IgD-negative memory B cell (primary cell): Measurements from ENCODE around the gene HDGF. TPM values are rescaled to one million over a fixed set of nuclear protein-coding genes. Genes with fewer than 3 reads are reported as not detected.

Source experiments
- H3K27ac Mint-ChIP-seq, 3 donors: one replicate each; pipeline ENCODE4 v1.8.0; 2020 to 2022; ENCODE audit warnings: mild to moderate bottlenecking in 3 of 3, mixed read lengths in 3 of 3, moderate library complexity in 1 of 3
- H3K27me3 Mint-ChIP-seq: one replicate; pipeline ENCODE4 v1.8.0; 2021; ENCODE audit warnings: mixed read lengths
- H3K36me3 Mint-ChIP-seq: one replicate; pipeline ENCODE4 v1.8.0; 2020; ENCODE audit warnings: mild to moderate bottlenecking, mixed read lengths
- H3K4me1 Mint-ChIP-seq, 3 donors: one replicate each; pipeline ENCODE4 v1.8.0; 2020 to 2022; ENCODE audit warnings: mixed read lengths in 3 of 3, mild to moderate bottlenecking in 1 of 3
- H3K4me3 Mint-ChIP-seq, 4 donors: one replicate each; pipeline ENCODE4 v1.8.0; 2020 to 2022; ENCODE audit warnings: mild to moderate bottlenecking in 4 of 4, mixed read lengths in 4 of 4, moderate library complexity in 3 of 4
- H3K9me3 Mint-ChIP-seq, 3 donors: one replicate each; pipeline ENCODE4 v1.8.0; 2020 to 2021; ENCODE audit warnings: mixed read lengths in 3 of 3, mild to moderate bottlenecking in 1 of 3
- polyA plus RNA-seq: library from polyadenylated mRNA; unstranded; fragments of 300-500 nt; fragmentation: Illumina TruSeq; gene quantifications from one replicate; pipeline ENCODE4 v1.2.3, GENCODE V29; 2021

HDGF gene
- polyA plus RNA-seq, 1 donor from 2014 or later = 17.8 TPM

DNA sequence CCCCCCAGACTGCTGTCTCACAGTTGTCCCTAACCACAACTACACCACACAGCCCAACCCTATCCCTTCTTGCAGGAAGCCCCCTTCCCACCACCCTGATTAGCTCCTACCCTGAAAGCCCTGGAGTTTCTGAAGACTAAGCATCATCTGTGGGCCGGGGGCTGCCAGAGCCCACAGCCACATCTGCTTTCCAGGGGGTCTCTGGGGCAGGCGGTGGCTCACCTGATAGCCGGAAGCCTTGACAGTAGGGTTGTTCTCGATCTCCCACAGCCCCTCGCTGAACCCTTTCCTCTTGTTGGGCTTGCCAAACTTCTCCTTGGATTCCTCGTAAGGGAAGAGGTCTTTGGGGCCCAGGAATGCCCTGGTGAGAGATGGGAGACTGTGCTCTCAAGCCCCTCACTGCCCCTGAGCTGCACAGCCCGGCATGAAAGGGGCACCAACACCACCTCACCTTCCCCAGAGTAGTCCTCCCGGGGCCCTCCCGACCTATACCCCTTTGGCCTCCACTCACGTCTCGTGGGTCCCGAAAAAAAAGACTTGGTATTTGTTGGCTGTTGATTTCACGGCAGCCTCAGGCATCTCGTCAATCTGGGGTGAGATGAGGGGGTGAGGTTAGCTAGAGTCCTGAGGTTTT, 6.6 kb downstream of the HDGF start:
- no peaks in the 10 kb centered on the region for H3K27me3 Mint-ChIP-seq
- H3K4me1 Mint-ChIP-seq = peaks cover 39 to 53% (median 42%) of the 10 kb centered on the region in 3 donors
- peaks cover 4% of the 10 kb centered on the region for H3K36me3 Mint-ChIP-seq
- peak overlapping the region in 2 of 3 donors; percentile 26 to 86 for H3K27ac Mint-ChIP-seq
- no peaks in the 10 kb centered on the region for H3K9me3 Mint-ChIP-seq
- peak overlapping the region in 1 of 4 donors; percentile 88 for H3K4me3 Mint-ChIP-seq

DNA sequence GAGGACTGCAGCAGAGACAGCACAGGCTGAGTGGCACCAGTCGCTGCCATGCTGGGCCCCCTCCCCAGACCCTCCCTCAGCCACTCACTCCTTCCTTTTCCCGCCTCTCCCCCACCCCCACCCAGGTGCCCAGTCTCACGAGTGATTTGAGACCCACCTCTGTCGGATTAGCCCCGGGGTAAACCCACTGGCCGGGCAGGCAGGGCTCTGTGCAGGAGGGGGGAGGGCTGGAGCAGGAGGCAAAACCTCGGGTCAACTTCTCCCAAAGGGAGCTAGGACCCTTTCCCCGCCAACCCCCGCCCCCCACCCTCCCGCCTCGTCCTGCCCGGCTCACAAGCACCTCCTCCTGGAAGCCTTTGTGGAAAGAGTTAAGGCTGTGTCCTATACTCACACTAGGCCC, 7.1 kb downstream of the HDGF start:
- Mint-ChIP-seq H3K4me3 (peak overlapping the region in 1 of 4 donors; percentile 41), H3K27me3 (no peaks in the 10 kb centered on the region), H3K36me3 (peaks cover 4% of the 10 kb centered on the region), H3K27ac (peak overlapping the region in 1 of 3 donors; percentile 59), H3K4me1 (peaks cover 34 to 47% (median 41%) of the 10 kb centered on the region in 3 donors), H3K9me3 (no peaks in the 10 kb centered on the region)

DNA sequence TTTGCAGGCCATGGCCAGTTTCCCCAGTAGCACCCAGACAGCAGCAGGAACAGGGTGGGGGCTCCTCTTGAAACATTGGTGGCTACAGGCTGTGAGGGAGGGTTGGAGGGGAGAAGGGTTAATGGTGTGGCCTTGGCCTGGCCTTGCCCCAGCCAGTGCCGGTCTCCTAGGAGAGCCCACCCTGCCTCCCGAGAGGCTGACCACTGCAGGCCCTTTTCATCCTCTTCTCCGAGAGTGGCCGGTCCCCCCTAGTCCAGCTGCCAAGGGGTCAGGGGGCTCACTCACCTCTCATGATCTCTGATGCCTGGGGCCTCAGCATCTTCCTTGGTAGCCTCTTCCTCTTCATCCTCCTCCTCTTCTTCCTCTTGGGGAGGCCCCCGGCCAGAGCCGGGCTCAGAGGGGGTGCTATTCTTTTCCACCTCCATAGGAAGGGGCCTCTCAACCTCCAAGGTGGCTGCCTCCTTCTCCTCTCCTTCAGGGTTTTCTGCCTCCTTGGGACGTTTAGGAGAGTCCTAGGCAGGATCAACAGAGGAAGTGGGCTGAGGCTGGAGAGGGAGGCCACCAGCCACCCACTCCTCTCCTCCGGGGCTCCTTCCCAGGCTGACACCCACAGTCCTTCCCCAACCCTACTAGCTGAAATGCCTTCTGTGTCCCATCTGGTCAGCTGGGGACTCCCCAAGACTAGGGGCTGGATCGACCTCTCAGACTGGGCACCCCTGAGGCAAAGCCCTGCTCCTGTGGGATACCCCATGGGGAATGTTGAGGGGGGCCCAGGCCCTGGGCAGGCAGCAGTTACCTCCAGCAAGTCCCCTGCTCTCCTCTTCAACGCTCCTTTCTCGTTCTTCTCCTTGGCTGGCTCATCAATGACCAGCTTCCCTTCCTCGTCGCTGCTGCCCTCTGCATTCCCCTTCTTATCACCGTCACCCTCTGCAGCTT, 7.8 kb downstream of the HDGF start:
- H3K4me3 Mint-ChIP-seq = peak overlapping the region in 1 of 4 donors; percentile 39
- no peaks in the 10 kb centered on the region for H3K27me3 Mint-ChIP-seq
- peaks cover 6% of the 10 kb centered on the region for H3K36me3 Mint-ChIP-seq
- H3K27ac Mint-ChIP-seq = peak overlapping the region; percentile 23 to 89 (median 59)
- H3K4me1 Mint-ChIP-seq = peaks cover 30 to 44% (median 38%) of the 10 kb centered on the region in 3 donors
- no peaks in the 10 kb centered on the region for H3K9me3 Mint-ChIP-seq

DNA sequence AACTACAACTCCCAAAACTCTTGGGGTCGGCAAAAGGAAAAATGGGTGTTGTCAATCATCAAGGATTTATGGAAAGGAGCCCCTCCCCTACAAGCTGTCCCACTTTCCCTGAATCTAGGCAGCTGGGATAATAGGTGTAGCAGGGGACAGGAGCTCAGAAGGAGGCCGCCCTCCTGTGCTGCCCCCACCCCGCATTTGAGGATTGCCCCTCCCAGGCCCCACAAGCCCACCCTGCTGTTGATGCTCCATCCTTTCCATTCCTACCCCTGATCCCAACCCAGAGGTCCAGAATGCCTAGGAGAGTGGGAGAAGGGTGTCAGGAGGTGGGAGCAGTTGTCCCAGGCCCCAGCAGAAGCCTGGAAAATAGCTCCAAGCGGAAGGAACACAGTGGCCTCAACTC, 8.7 kb downstream of the HDGF start:
- H3K27ac Mint-ChIP-seq = peak overlapping the region in 2 of 3 donors; percentile 4 to 89
- peaks cover 6% of the 10 kb centered on the region for H3K36me3 Mint-ChIP-seq
- H3K4me1 Mint-ChIP-seq = peaks cover 21 to 37% (median 31%) of the 10 kb centered on the region in 3 donors
- no peaks in the 10 kb centered on the region for H3K27me3 Mint-ChIP-seq
- peak overlapping the region in 2 of 4 donors; percentile 23 to 27 for H3K4me3 Mint-ChIP-seq
- H3K9me3 Mint-ChIP-seq = no peaks in the 10 kb centered on the region

DNA sequence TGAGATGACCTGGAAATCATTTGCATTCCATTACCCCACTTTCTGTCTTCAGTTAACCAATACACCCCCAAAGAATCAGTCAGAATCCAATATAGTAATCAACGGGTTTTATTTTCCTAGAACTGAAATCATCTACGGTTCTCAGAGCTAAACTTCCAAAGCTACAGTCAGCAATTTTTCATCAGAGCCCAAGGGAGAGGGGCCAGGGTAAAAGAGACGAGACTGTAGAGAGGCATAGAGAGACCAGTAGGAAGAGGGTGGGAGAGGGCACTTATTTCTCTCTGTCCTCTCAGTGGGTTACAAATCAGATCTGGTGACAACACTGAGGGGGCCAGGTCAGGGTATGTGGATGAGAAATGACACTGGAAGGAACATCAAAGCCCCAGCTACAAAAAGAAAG, 9.5 kb downstream of the HDGF start:
- Mint-ChIP-seq H3K9me3 (no peaks in the 10 kb centered on the region), H3K27me3 (no peaks in the 10 kb centered on the region), H3K36me3 (peaks cover 6% of the 10 kb centered on the region), H3K4me1 (peaks cover 15 to 32% (median 24%) of the 10 kb centered on the region in 3 donors), H3K27ac (peak overlapping the region; percentile 89 to 98 (median 96)), H3K4me3 (peak overlapping the region in 2 of 4 donors; percentile 17 to 94)

DNA sequence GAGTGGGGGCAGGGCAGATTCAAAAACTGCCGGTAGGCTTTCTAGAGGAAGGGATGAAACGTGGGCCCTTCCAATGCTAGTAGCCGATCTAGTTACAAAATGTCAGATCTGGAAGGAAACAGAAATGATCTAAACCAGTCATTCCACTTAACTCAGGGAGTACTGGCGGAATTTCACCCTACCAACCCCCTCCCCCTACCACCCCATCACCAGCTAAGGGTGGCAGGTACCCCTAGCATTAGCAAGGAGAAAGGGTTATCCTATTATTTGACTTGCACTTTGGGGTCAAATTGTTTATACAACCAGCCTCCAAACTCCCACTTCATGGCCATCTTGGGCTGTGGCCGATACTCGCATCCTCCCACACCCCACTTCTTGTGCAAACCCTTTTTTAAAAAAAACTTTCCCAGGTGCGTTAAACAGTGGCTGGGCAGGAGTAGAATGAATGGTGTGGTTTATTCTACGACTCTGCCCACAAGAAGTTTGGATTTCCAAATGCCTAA, 9.9 kb downstream of the HDGF start:
- H3K4me1 Mint-ChIP-seq = peaks cover 13 to 31% (median 24%) of the 10 kb centered on the region in 3 donors
- H3K9me3 Mint-ChIP-seq = no peaks in the 10 kb centered on the region
- H3K36me3 Mint-ChIP-seq = peaks cover 6% of the 10 kb centered on the region
- H3K4me3 Mint-ChIP-seq = peak overlapping the region; percentile 94 to 99 (median 97)
- peak overlapping the region; percentile 89 to 98 (median 96) for H3K27ac Mint-ChIP-seq
- no peaks in the 10 kb centered on the region for H3K27me3 Mint-ChIP-seq

DNA sequence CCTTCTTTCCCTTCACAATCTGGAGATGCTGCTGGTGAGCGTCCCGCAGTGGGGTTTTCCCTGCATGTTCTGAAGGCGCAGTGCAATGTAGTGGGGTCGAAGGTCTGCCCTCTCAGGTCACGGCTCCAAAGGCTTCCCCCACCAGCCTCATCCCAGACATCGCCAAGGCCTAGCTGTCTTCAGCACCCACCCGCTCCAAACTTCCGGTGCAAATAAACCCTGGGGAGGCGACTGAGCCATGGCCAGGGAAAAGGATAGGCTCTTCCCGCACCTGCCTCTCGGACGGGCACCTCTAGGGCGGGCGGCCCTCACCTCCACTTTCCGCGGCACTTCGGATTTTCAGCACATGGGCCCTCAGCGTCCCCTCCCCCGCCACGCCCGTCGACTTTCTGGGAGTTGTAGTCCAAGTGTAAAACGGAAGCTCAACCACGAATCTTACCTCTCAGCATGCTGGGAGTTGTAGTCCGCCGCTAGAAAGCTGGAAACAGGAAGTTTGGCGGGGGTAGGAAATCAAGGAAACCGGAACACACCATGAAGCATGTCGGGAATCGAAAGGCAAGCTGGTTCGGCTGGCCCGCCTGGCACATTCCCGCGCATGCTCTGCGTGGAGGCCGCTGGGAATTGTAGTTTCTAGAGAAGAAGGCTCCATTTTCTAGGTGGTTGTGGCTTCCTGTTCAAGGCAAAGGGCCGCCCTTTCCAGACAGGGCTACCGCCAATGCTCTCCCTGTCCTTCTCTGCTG, 10.6 kb downstream of the HDGF start, which contains the start of gene MRPL24:
Gene MRPL24 (minus strand): TSS at position 348 of the 740 bp plus-strand sequence. CDS start 2,384 bp downstream, outside the sequence.
- no peaks in the 10 kb centered on the region for H3K9me3 Mint-ChIP-seq
- H3K27ac Mint-ChIP-seq = peak within 1 kb of the TSS; percentile 89 to 98 (median 96)
- peaks cover 6% of the 10 kb centered on the region for H3K36me3 Mint-ChIP-seq
- H3K4me3 Mint-ChIP-seq = peak within 1 kb of the TSS; percentile 94 to 99 (median 97)
- H3K27me3 Mint-ChIP-seq = no peaks in the 10 kb centered on the region
- H3K4me1 Mint-ChIP-seq = peaks cover 13 to 29% (median 18%) of the 10 kb centered on the region in 3 donors

DNA sequence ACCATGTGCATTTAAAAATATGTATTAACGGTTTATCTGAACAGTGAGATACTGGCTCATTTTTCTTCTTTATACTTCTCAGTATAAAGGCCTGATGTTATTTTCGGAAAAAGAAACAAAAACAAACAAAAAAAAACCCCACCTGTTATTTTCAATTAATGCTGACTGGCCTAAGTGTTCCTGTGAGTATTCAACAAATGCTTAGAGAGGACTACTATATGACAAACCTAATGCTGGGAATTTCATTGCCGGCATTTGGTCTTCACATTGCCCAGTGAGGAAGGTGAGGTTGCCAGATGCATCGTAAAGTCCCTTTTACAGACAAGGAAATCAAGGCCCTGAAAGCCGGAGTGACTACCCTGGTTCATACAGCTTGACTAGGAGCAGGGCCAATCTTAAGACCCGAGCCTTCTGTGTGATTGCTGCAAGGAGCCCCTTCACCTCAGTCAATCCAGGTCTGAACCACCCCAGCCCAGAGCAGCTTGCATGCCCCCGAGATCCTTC, 11.2 kb downstream of the HDGF start:
- Mint-ChIP-seq H3K36me3 (peaks cover 4% of the 10 kb centered on the region), H3K27me3 (no peaks in the 10 kb centered on the region), H3K27ac (peak overlapping the region; percentile 89 to 98 (median 96)), H3K9me3 (no peaks in the 10 kb centered on the region), H3K4me3 (peak overlapping the region; percentile 94 to 99 (median 97)), H3K4me1 (peaks cover 11 to 25% (median 22%) of the 10 kb centered on the region in 3 donors)

DNA sequence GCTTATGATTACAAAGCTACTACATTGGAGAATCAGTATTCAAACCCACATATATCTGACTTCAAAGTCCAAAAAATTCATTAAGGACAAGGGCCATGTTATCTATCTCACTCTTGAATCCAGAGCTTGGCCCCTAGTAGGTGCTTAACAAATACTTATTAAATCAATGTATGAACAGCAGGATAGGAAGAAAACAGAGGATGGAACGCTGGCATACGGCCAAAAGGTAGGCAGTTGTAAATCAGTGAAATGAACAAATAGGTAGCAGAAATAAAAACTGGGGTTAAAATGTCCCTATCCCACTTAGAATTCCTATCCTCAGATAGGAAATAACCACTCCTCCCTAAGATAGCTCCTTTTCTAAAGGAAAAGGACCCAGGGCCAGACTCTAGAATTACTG, 12.6 kb downstream of the HDGF start:
- Mint-ChIP-seq H3K9me3 (no peaks in the 10 kb centered on the region), H3K4me3 (peak overlapping the region in 3 of 4 donors; percentile 41 to 94 (median 50)), H3K27me3 (no peaks in the 10 kb centered on the region), H3K27ac (peak overlapping the region in 2 of 3 donors; percentile 69 to 91), H3K36me3 (peaks cover 4% of the 10 kb centered on the region), H3K4me1 (peaks cover 11 to 23% (median 23%) of the 10 kb centered on the region in 3 donors)

DNA sequence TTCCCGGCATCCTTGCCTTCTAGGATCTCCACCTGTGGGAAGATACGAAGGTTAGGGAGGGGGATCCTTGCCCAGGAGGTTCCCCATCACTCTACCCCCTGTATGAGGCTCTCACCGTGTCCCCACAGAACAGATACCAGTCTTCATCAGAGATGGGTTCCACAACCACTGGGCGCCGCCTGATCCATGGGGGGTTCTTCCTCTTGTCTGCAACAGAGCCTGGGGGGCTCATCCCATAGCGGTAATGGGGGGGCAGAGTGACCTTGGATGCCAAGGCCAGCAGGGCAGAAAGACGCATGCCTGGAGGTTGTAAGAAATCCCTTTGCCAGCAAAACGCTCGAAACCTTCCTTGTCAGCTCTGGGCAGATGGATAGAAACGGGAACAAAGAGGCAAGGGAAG, 13.1 kb downstream of the HDGF start:
- H3K27me3 Mint-ChIP-seq = no peaks in the 10 kb centered on the region
- peak overlapping the region in 1 of 4 donors; percentile 94 for H3K4me3 Mint-ChIP-seq
- peaks cover 11 to 23% (median 23%) of the 10 kb centered on the region in 3 donors for H3K4me1 Mint-ChIP-seq
- peak overlapping the region in 2 of 3 donors; percentile 69 to 91 for H3K27ac Mint-ChIP-seq
- H3K36me3 Mint-ChIP-seq = peaks cover 4% of the 10 kb centered on the region
- no peaks in the 10 kb centered on the region for H3K9me3 Mint-ChIP-seq

DNA sequence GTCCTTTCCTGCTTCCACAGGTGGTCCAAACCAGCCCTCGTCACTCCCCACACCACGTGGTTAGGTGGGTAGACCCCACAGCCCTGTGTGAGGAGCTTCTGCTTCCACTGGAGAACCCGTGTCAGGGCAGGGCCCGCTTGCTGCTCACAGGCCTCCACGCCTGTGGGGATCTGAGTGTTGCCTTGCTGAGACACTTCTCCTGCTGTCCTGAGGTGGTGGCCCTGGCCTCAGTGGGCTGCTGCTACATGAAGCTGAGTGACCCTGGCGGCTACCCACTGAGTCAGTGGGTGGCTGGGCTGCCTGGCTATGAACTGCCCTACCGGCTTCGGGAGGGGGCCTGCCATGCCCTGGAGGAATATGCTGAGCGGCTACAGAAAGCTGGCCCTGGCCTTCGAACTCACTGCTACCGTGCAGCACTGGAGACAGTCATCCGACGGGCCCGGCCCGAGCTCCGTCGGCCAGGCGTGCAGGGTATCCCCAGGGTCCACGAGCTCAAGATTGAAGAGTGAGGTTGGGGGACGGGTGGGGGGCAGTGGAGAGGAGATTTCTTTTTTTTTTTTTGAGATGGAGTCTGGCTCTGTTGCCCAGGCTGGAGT, 17.4 kb downstream of the HDGF start:
- Mint-ChIP-seq H3K4me3 (peak overlapping the region in 1 of 4 donors; percentile 38), H3K9me3 (no peaks in the 10 kb centered on the region), H3K4me1 (peaks cover 9 to 21% (median 14%) of the 10 kb centered on the region in 3 donors), H3K36me3 (peaks cover 4% of the 10 kb centered on the region), H3K27me3 (no peaks in the 10 kb centered on the region), H3K27ac (no peak overlapping the region)

DNA sequence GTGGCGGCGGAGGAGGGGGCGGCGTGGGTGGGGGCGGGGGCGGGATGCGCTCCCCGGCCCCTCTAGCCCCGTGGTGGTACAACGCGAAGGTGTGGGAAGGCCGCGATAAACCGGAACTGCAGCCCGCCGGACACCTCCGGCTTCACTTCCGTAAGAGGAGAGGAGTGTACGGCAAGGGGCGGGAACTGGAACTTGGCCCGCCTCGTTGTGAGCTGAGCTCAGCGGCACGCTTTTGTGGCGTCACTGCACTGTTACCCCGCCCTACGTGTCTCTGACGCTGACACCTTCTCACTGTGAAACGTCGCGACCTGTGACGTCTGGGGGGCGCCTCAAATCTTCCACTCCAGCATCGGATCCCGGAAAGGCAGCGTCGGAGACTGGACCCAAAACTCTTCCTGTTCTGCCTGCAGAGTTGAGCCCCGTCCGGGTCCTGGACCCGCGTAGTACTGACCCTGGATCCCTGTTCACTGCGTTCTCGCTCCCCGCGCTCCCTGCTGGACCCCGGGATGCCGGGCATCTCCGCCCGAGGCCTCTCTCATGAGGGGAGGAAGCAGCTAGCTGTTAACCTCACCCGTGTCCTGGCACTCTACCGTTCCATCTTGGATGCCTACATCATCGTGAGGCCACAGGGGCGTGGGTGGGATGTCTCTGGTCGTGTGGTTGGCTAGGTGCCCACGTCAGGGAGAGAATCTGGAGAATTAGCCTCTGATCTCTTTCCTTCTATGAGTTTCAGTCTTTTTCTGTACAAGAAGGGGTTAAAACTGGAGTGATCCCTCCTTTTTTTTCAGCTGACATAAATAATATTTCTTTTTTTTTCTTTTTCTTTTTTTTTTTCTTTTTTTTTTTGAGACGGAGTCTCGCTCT, 22.6 kb downstream of the HDGF start, which contains the start of gene ISG20L2:
Gene ISG20L2 (minus strand): TSS at position 168 of the 864 bp plus-strand sequence. CDS start 1,114 bp downstream, outside the sequence.
- peaks cover 2% of the 10 kb centered on the region for H3K36me3 Mint-ChIP-seq
- H3K27me3 Mint-ChIP-seq = peaks cover 2% of the 10 kb centered on the region
- peak within 1 kb of the TSS in 2 of 3 donors; percentile 97 to 98 for H3K27ac Mint-ChIP-seq
- H3K9me3 Mint-ChIP-seq = no peaks in the 10 kb centered on the region
- H3K4me3 Mint-ChIP-seq = peak within 1 kb of the TSS in 1 of 4 donors; percentile 68
- H3K4me1 Mint-ChIP-seq = peaks cover 17 to 30% (median 23%) of the 10 kb centered on the region in 3 donors
